GM19193 (cell line): Measurements from ENCODE around the gene MDN1.

Experiments used
- POLR2A ChIP-seq: IDR thresholded peaks from 4 replicates; pipeline ENCODE4 v1.6.1; 2011; ENCODE audit not compliant: insufficient read depth, insufficient read length; ENCODE audit errors: extremely low read depth

Gene MDN1

DNA sequence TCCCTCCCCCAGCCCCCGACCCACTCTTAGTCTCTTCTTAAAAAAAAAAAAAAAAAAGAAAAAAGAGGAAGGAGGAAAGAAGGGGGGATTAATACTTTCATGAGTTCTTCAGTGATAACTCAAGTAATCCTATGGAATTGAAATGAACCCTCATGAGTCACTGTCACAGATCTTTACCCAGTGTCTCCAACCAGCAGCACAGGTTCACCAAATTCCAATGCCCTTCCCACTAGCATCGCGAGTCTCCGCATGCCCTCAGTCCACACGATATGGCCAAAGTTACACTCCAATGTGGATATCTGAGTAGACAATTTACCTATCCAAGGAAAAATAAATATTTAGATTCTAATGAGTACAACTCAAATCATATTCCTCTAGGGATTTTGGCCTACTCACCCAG, 74.5 kb downstream of the MDN1 start:
- TF ChIP-seq POLR2A, result no peak

GRCh38 chr6:89736893-89737292, 82.7 kb downstream of the MDN1 start:
- TF ChIP-seq POLR2A, result no peak

GRCh38 chr6:89734526-89734925, 85.1 kb downstream of the MDN1 start:
- no peak for TF ChIP-seq POLR2A

DNA sequence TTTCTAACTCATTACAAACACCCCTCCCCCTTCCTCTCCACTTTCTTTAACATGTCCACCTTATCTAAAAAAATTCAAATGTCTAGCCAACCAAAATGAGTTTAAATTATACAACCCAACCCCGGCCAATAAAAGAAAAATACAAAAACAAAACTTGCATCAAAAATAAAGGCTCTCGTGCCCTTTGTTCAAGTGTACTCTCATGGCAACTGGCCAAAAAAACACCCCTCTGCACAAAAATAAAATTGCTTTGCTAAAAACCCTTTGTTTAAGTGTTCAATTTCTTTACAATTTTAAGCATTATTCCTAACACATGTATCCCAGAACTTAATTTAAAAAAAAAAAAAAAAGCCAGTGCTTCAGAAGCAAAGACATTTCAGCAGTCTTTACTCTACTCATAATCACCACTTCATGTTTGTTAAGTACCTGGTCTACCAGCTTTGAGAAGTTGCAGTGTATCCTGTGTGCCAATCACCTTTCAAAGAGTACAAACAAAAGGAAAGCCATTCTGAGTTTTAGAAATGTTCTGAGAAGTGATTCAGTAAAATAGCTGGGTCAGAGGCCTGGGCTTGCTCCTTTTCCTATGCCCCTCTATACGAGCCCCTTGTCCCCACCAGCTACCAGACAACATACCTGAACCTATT, 87.5 kb downstream of the MDN1 start:
- no peak for TF ChIP-seq POLR2A

GRCh38 chr6:89729818-89730217, 89.8 kb downstream of the MDN1 start:
- TF ChIP-seq POLR2A, result no peak

DNA sequence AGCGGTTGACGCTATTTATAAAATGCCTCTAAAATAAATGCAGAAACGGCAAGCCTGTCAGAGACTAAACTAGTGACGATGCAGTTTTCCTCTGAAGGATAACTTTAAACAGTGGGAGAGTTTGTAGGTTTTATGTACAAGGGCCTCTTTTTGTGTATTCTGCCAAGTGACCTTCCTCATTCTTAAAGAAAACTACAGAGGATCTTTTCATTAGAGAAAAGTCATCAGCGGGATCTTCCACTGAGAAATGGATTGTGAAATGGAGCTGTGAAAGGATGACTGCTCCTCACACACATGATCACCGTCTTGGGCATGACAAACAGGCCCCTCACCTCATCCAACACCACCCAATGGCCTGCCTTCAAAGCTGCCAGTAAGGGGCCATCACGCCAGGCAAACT, 92.1 kb downstream of the MDN1 start:
- TF ChIP-seq POLR2A, result no peak

DNA sequence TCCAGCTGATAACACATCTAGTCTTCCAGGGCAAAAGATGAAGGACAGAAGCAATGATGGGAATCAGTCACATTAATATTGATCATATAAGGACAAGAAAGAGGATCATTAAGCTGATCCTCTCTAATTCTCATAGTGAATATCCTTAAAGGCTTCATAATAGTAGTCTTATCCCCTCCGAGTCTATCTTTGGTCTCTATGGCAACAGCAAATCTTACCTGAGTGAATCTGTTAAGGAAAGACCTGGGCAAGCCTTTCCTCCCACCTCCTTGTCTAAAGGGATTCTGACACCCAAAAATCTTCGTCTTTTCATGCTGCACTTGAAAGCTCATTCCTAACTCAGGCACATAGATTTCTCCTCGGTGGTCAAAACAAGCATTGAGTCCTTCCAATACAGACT, 94.6 kb downstream of the MDN1 start:
- no peak for TF ChIP-seq POLR2A

GRCh38 chr6:89723046-89723445, 96.5 kb downstream of the MDN1 start:
- TF ChIP-seq POLR2A, result no peak

GRCh38 chr6:89716532-89716931, 103.1 kb downstream of the MDN1 start:
- no peak for TF ChIP-seq POLR2A

DNA sequence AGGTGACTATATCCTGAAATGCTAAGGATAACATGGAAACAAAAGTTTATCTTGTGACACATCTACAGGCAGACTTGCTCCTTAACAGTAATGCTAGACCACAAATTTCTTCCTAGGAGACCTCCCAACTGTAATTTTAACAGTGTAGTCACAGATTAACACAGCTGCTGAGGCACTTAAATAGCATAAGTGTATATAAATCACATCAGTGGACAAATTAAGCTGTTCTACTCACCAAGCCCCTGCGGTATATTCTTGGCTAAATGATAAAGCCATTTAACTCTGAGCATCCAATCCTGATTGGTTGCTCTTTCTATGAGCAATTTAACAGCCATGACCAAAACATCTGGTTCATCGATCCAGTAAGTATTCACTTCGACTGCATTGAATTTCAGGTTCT, 107.8 kb downstream of the MDN1 start:
- no peak for TF ChIP-seq POLR2A

DNA sequence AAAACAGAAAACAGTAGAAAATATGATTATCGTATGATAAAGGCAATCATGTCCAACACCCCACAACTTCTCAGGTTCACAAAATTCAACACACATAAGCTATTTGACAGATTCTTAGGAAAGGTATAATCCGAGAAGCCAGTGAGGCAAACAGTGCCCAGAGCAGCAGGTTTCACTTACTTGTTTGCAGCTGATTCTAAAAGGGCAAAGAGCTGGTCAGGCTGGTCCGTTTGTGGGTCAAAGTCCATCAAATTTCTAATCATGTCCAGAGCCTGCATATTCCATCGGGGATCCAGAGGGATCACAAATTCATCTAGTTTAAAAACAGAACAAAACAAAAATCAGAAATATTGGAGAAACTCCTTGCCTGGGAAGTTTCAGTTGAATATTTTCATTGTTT, 111.3 kb downstream of the MDN1 start:
- TF ChIP-seq POLR2A, result no peak

DNA sequence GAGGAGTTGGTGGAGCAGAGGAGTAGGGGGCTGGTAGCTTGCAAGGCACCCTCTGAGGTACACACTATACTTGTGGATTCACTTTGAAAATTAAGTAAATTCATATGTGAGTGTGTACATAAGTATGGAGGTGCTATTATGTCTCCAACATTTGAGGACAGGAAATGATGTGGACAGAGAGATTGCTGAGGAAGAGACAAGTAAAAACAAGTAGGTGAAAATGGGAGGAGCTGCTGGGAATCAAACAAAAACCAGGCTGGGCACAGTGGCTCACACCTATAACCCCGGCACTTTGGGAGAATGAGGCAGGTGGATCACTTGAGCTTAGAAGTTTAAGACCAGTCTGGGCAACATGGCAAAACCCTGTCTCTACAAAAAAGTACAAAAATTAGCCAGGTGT, 111.8 kb downstream of the MDN1 start:
- no peak for TF ChIP-seq POLR2A

DNA sequence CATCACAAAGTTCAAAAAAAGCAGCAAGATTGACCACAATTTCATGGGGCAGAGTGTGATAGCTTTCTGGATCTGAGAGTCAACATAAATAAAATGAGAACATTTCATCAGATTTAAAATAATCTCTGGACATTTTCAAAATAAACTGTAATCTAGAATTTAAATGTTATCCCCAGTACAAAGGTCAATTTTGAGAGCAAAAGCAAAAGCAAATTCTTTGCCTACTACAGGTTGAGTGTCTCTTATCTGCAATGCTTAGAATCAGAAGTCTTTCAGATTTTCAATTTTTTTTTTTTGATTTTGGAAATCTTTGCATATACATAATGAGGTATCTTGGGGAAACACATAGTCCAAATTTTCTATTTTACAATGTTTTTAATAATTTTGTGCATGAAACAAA, 113.5 kb downstream of the MDN1 start:
- TF ChIP-seq POLR2A, result no peak

DNA sequence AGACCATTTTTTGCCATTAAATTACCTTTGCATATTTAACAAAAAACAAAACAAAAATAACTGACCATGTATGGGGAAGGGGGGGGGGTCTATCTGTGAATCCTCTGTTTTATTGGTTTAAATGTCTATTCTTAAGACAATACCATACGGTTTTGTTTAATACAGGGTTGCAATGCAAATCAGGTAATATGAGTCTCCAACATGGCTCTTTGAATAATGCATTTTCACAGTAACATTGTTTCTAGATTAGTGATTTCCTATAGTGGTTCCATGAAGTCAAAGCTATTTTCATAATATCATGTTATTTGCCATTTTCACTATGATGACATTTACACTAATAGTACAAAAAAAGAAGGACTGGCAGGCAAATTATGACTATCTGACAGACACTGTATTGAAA, 116.3 kb downstream of the MDN1 start:
- no peak for TF ChIP-seq POLR2A

DNA sequence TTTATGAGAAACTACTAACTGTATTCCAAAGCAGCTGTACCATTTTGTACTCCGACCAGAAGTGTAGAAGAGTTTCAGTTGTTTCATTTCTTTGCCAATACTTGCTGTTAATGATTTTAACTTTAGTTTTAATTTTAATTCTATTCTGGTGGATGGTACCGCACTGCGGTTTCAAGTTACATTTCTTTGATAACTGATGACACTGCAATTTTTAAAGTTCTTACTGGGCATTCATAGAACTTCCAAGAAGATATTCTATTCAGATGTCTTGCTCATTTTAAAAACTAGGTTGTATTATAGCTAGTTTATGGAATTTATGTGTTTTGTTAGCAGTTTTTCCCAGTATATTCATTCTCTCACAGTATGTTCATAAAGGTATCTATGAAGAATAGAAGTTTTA, 117.2 kb downstream of the MDN1 start:
- TF ChIP-seq POLR2A, result no peak

DNA sequence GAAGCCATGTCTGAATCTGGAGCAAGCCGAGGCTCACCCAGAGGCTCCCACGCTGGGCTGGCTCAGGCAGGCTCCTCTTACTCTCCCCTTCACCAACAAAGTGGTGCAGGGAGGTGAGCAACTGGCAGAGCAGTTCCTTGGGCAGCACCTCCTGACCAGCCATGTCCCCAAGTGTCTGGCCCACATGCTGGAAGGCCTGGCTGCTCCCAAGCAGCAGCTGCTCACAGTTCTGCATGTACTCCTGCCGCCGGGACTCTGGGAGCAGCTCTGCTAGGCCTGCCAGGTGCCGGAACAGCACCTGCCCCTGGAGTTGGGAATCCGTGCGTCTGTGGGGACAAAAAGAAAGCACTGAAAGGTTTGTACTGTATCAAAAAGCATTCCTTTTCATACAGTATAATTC, 123.9 kb downstream of the MDN1 start:
- TF ChIP-seq POLR2A, result no peak

DNA sequence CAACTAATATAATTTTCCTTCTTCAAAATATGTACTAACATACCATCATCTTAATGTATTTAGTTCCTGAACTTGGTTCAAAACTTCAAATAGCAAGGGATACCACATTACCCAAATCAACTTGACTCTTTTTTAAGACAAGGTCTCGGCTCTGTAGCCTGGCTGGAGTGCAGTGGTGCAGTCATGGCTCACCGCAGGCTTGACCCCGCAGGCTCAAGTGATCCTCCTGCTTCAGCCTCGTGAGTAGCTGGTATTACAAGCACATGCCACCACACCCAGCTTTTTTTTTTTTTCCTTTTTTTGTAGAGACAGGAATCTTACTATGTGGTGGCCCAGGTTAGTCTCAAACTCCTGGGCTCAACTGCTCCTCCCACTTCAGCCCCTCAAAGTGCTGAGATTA, 125.2 kb downstream of the MDN1 start:
- no peak for TF ChIP-seq POLR2A
